ENCODE data around the gene METTL14. TPM values are rescaled to one million over a fixed set of nuclear protein-coding genes. Genes with fewer than 3 reads are reported as not detected.

Gene METTL14
- polyA plus RNA-seq, 1 donor (not counting 4 experiments of a cell fraction or from before 2014, with no cell fraction given): 25.8 TPM

GRCh38 chr4:118756958-118757357, 71.8 kb downstream of the METTL14 start:
- no peak overlapping the region for H3K9ac ChIP-seq (ENCODE audit: control insufficient read depth, extremely low read depth, insufficient read depth, low read length)
- no peaks in the 10 kb centered on the region for H3K27me3 ChIP-seq (ENCODE audit: control insufficient read depth, extremely low read depth, insufficient read depth, low read length)
- no peak for TF ChIP-seq CTCF (optimal IDR thresholded peaks at IDR 0.05 in 1 of 3, IDR thresholded peaks at IDR 0.05 in 1 of 3, conservative IDR thresholded peaks at IDR 0.05 in 1 of 3; ENCODE audit: extremely low read depth in 1 of 3, insufficient read depth in 2 of 3, low read length in 3 of 3)
- TF ChIP-seq EZH2 (IDR thresholded peaks at IDR 0.05; ENCODE audit: low read length): no peak
- no peak overlapping the region for H3K4me2 ChIP-seq (ENCODE audit: control insufficient read depth, extremely low read depth, insufficient read depth, low read depth, low read length)
- no peaks in the 10 kb centered on the region for H3K4me1 ChIP-seq (ENCODE audit: control insufficient read depth, extremely low read depth, insufficient read depth, low read length)
- H3K27ac ChIP-seq (ENCODE audit: control insufficient read depth, insufficient read depth, low read length): no peak overlapping the region
- H3K36me3 ChIP-seq (ENCODE audit: control insufficient read depth in 2 of 2, extremely low read depth in 1 of 2, insufficient read depth in 2 of 2, low read length in 2 of 2): peaks cover 0 to 14% of the 10 kb centered on the region in 2 experiments
- dilution Hi-C loops (cut with MboI; ENCODE audit: extremely low pct_ligation_motif_present, low sequenced_read_pairs): no loop called here
- DNase-seq (ENCODE audit: low read depth, low spot score) (no peak), FAIRE-seq (no peak)
- H3K79me2 ChIP-seq (ENCODE audit: control insufficient read depth, insufficient read depth, low read length): no peaks in the 10 kb centered on the region
- no peaks in the 10 kb centered on the region for H3K9me1 ChIP-seq (ENCODE audit: control insufficient read depth, extremely low read depth, insufficient read depth, low read length)
- H3K4me3 ChIP-seq (ENCODE audit: control insufficient read depth in 2 of 3, extremely low read depth in 1 of 3, insufficient read depth in 2 of 3, low read depth in 1 of 3, low read length in 3 of 3): no peak overlapping the region
- H4K20me1 ChIP-seq (ENCODE audit: control insufficient read depth, extremely low read depth, insufficient read depth, low read length): no peaks in the 10 kb centered on the region
- H3K9me3 ChIP-seq (ENCODE audit: control insufficient read depth, low read depth, low read length): no peaks in the 10 kb centered on the region
- H2AFZ ChIP-seq (ENCODE audit: control insufficient read depth, low read length): no peak overlapping the region

GRCh38 chr4:118757761-118758251, 72.6 kb downstream of the METTL14 start:
- dilution Hi-C loops (cut with MboI; ENCODE audit: extremely low pct_ligation_motif_present, low sequenced_read_pairs): no loop called here
- Histone ChIP-seq H3K9me3 (ENCODE audit: control insufficient read depth, low read depth, low read length) (no peaks in the 10 kb centered on the region), H3K9ac (ENCODE audit: control insufficient read depth, extremely low read depth, insufficient read depth, low read length) (no peak overlapping the region), H2AFZ (ENCODE audit: control insufficient read depth, low read length) (no peak overlapping the region), H3K79me2 (ENCODE audit: control insufficient read depth, insufficient read depth, low read length) (no peaks in the 10 kb centered on the region), H3K27ac (ENCODE audit: control insufficient read depth, insufficient read depth, low read length) (no peak overlapping the region), H3K4me3 (ENCODE audit: control insufficient read depth in 2 of 3, extremely low read depth in 1 of 3, insufficient read depth in 2 of 3, low read depth in 1 of 3, low read length in 3 of 3) (no peak overlapping the region), H3K27me3 (ENCODE audit: control insufficient read depth, extremely low read depth, insufficient read depth, low read length) (no peaks in the 10 kb centered on the region), H3K36me3 (ENCODE audit: control insufficient read depth in 2 of 2, extremely low read depth in 1 of 2, insufficient read depth in 2 of 2, low read length in 2 of 2) (peaks cover 0 to 16% of the 10 kb centered on the region in 2 experiments), H4K20me1 (ENCODE audit: control insufficient read depth, extremely low read depth, insufficient read depth, low read length) (no peaks in the 10 kb centered on the region), H3K9me1 (ENCODE audit: control insufficient read depth, extremely low read depth, insufficient read depth, low read length) (no peaks in the 10 kb centered on the region), H3K4me1 (ENCODE audit: control insufficient read depth, extremely low read depth, insufficient read depth, low read length) (no peaks in the 10 kb centered on the region), H3K4me2 (ENCODE audit: control insufficient read depth, extremely low read depth, insufficient read depth, low read depth, low read length) (peak overlapping the region; percentile 28)
- FAIRE-seq: no peak
- no peak for DNase-seq (ENCODE audit: low read depth, low spot score)
- no peak for TF ChIP-seq CTCF (optimal IDR thresholded peaks at IDR 0.05 in 1 of 3, IDR thresholded peaks at IDR 0.05 in 1 of 3, conservative IDR thresholded peaks at IDR 0.05 in 1 of 3; ENCODE audit: extremely low read depth in 1 of 3, insufficient read depth in 2 of 3, low read length in 3 of 3)
- no peak for TF ChIP-seq EZH2 (IDR thresholded peaks at IDR 0.05; ENCODE audit: low read length)
